Activated CD4-positive, alpha-beta T cell treated with anti-CD3 and anti-CD28 coated beads, Interleukin-2, amount 50 U/mL, for 1 hour (primary cell): ENCODE data around the gene TMEM263.
"Not testable (repeated sequence)": the region's sequence is repeated elsewhere in the genome, so short reads cannot be mapped to it uniquely, and the experiment has no call there.

Experiments used
- DNase-seq: peaks from one replicate; pipeline ENCODE4 v3.0.0-alpha.2; 2020

Gene TMEM263

GRCh38 chr12:106987846-106988245, 32.1 kb downstream of the TMEM263 start:
- DNase-seq, result no peak

- no peak for DNase-seq
Measured at GRCh38 chr12:106994579-106995220, 39.0 kb downstream of the TMEM263 start.

DNA sequence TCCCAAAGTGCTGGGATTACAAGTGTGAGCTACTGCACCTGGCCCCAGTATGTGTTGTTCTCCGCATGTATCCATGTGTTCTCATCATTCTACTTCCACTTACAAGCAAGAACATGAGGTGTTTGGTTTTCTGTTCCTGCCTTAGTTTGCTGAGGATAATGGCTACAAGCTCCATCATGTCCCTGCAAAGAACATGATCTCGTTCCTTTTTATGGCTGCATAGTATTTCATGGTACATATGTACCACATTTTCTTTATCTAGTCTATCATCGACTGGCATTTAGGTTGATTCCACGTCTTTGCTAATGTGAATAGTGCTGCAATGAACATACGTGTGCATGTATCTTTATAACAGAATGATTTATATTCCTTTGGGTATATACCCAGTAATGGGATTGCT, 40.4 kb downstream of the TMEM263 start:
- DNase-seq, result not testable (repeated sequence)

- no peak for DNase-seq
Measured at GRCh38 chr12:106997916-106998315, 42.2 kb downstream of the TMEM263 start.

DNA sequence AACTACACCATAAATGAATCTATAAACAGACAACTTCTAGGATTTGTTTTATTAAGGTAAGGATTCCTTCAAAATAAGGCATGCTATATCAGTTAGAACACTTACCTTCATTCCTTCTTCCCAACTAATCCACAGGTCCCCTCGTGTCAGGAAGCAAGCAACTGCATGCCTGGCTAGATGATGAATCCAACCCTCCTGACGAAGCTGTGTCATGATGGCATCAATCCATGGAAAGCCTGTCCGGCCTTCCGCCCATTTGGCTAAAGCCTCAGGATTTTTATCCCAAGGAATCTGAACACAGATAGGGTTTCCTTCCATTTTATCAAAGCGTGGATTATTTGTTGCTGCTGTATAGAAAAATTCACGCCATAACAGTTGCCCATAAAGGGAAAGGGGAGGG, 43.7 kb downstream of the TMEM263 start:
- DNase-seq, result no peak

GRCh38 chr12:107002665-107003064, 47.0 kb downstream of the TMEM263 start:
- DNase-seq, result not testable (repeated sequence)

DNA sequence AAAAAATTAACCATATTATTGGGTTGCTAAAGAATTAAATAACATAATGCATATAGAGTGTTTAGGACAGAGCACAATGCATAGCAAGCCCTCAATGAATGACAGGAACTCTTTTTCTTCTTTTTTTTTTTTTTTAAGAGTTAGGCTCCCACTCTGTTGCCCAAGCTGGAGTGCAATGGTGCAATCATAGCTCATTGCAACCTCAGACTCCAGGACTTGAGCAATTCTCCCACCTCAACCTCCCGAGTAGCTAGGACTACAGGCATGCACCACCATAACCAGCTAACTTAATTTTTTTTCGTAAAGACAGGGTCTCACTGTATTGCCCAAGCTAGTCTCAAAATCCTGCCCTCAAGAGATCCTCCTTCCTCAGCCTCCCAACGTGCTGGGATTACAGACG, 51.7 kb downstream of the TMEM263 start:
- DNase-seq, result no peak

GRCh38 chr12:107011519-107011918, 55.8 kb downstream of the TMEM263 start:
- no peak for DNase-seq

DNA sequence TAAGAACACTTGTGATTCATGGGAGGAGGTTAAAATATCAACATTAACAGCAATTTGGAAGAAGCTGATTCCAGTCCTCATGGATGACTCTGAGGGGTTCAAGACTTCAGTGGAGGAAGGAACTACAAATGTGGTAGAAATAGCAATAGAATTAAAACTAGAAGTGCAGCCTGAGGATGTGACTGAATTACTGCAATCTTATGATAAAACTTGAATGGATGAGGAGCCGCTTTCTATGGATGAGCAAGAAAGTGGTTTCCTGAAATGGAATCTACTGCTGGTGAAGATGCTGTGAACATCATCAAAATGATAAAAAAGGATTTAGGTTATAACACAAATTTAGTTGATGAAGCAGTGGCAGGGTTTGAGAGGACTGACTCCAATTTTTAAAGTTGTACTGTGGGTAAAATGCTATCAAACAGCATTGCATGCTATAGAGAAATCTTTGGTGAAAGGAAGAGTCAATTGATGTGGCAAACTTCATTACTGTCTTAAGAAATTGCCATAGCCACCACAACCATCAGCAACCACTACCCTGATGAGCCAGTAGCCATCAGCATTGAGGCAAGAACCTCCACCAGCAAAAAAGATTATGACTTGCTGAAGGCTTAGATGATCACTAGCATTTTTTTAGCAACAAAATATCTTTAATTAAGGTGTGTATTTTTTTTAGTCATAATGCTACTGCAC, 57.2 kb downstream of the TMEM263 start:
- no peak for DNase-seq

DNA sequence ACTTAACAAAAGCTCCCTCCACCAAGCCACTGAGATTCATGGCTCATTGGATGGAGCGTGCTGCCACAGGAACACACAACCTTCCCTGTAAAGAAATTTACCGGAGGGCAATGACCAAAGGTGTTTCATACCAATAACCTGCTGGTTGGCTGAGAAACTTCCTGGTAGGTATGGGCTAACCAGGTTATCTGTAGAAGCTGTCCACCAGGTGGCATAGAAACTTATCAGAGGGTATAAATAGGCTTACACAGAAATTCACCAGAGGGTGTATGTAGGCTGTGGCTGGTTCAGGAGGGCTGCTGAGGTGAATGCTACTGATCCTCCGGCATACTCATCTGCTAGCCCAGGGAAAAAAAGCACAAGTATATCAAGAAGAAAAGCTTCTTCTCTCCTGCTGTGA, 58.3 kb downstream of the TMEM263 start:
- DNase-seq, result no peak

- DNase-seq, result no peak
Measured at GRCh38 chr12:107017042-107017441, 61.3 kb downstream of the TMEM263 start.

DNA sequence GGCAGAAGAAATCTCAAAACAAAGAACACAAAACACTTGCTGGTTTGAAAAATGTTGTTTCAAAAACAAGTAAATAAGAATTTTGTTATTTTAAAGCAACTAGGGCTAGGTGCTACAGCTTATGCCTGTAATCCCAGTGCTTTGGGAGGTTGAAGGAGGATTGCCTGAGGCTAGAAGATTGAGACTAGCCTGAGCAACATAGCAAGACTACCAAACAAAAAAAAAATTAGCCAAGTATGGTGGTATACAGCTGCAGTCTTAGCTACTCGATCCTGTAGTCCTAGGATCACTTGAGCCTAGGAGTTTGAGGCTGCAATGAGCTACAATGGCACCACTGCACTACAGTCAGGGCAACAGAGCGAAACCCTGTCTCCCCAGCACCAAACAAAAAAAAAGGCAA, 63.8 kb downstream of the TMEM263 start:
- DNase-seq, result no peak
